H1 (cell line): ENCODE data around the gene PAK5. TPM values are rescaled to one million over a fixed set of nuclear protein-coding genes. Genes with fewer than 3 reads are reported as not detected.

Experiments
- CTCF ChIA-PET: fragments of 300-600 bp; sonication (Branson Sonifier 250); formaldehyde crosslinking; loops from one replicate; lab custom pipeline; 2021; ENCODE audit not compliant: partially characterized antibody; lab: Charles Lee
- POLR2A ChIA-PET: fragments of 300-600 bp; sonication (Branson Sonifier 250); formaldehyde crosslinking; loops from one replicate; lab custom pipeline; 2021; ENCODE audit warnings: inconsistent platforms; ENCODE audit not compliant: partially characterized antibody; lab: Charles Lee
- DNase-seq, 2 experiments: peaks; one replicate each; pipeline versions ENCODE4 v3.0.0 to v3.0.0-alpha.2; 2010 to 2022; ENCODE audit warnings: low spot score in 2 of 2, low read depth in 1 of 2, mixed read lengths in 1 of 2
- FAIRE-seq: peaks from 2 replicates; lab custom pipeline; 2011; peaks lifted over from hg19 to GRCh38; lab: Jason Lieb, UNC
- H2AFZ ChIP-seq: 2 replicates; pipeline ENCODE4 v1.8.1; 2012; ENCODE audit warnings: low read length, inconsistent platforms
- H2AK5ac ChIP-seq: 2 replicates; pipeline ENCODE4 v1.6.1; 2013; ENCODE audit warnings: low read depth, low read length
- H2BK120ac ChIP-seq: replicated peaks from 2 replicates; pipeline ENCODE3; 2013; ENCODE audit warnings: low read depth, low read length, inconsistent platforms
- H2BK12ac ChIP-seq: 2 replicates; pipeline ENCODE4 v1.6.1; 2013; ENCODE audit warnings: low read depth, low read length
- H2BK15ac ChIP-seq: 2 replicates; pipeline ENCODE4 v1.6.1; 2013; ENCODE audit warnings: low read length
- H2BK20ac ChIP-seq: 2 replicates; pipeline ENCODE4 v1.6.1; 2013; ENCODE audit warnings: low read length
- H2BK5ac ChIP-seq: 2 replicates; pipeline ENCODE4 v1.6.1; 2013; ENCODE audit warnings: low read depth, low read length
- H3K14ac ChIP-seq: 2 replicates; pipeline ENCODE4 v1.6.1; 2013; ENCODE audit warnings: inconsistent platforms; ENCODE audit not compliant: insufficient read length
- H3K18ac ChIP-seq: 2 replicates; pipeline ENCODE4 v1.6.1; 2013; ENCODE audit warnings: low read length; ENCODE audit errors: extremely low read depth
- H3K23ac ChIP-seq: 2 replicates; pipeline ENCODE4 v1.6.1; 2013; ENCODE audit warnings: inconsistent platforms; ENCODE audit not compliant: insufficient read length
- H3K23me2 ChIP-seq: 2 replicates; pipeline ENCODE4 v1.6.1; 2013; ENCODE audit warnings: low read depth, low read length
- H3K27ac ChIP-seq: 2 replicates; pipeline ENCODE4 v1.6.1; 2011; ENCODE audit warnings: low read depth, low read length, inconsistent platforms
- H3K27me3 ChIP-seq, 4 experiments: replicated peaks in 1 of 4; 1 replicate in 1 of 4; 2 replicates in 3 of 4; pipeline versions ENCODE4 v1.6.1 to v1.8.1; 2011 to 2013; ENCODE audit warnings: low read length in 3 of 4, mild to moderate bottlenecking in 3 of 4, inconsistent platforms in 2 of 4, mixed read lengths in 2 of 4, moderate library complexity in 1 of 4; ENCODE audit not compliant: control insufficient read depth in 3 of 4, insufficient read depth in 3 of 4; ENCODE audit errors: extremely low read depth in 1 of 4
- H3K36me3 ChIP-seq, 4 experiments: 2 replicates each; pipeline versions ENCODE4 v1.6.1 to v1.8.1; 2011 to 2013; ENCODE audit warnings: mild to moderate bottlenecking in 4 of 4, low read length in 3 of 4, moderate library complexity in 2 of 4, control low read depth in 1 of 4, inconsistent platforms in 1 of 4; ENCODE audit not compliant: insufficient read depth in 4 of 4, control insufficient read depth in 2 of 4
- H3K4ac ChIP-seq: replicated peaks from 2 replicates; pipeline ENCODE3; 2013; ENCODE audit warnings: low read length, low read depth, mixed read lengths, inconsistent platforms; ENCODE audit not compliant: insufficient read length
- H3K4me1 ChIP-seq, 4 experiments: replicated peaks in 1 of 4; 1 replicate in 1 of 4; 2 replicates in 3 of 4; pipeline versions ENCODE4 v1.6.1 to v1.8.1; 2011 to 2013; ENCODE audit warnings: low read length in 3 of 4, inconsistent platforms in 2 of 4, mixed read lengths in 1 of 4; ENCODE audit not compliant: insufficient read depth in 4 of 4, control insufficient read depth in 3 of 4
- H3K4me2 ChIP-seq, 2 experiments: 2 replicates each; pipeline versions ENCODE4 v1.6.1 to v1.8.1; 2011 to 2013; ENCODE audit warnings: low read depth in 2 of 2, low read length in 2 of 2, control low read depth in 1 of 2, inconsistent platforms in 1 of 2, mild to moderate bottlenecking in 1 of 2; ENCODE audit not compliant: insufficient read depth in 1 of 2
- H3K4me3 ChIP-seq, 4 experiments: fragments of 200-600, 300-600 bp in 1 of 4; sonication (generic), shearing (Covaris generic), sonication (Bioruptor Twin) in 1 of 4; 2 replicates each; pipeline versions ENCODE4 v1.5.1 to v1.8.1; 2011 to 2016; ENCODE audit warnings: low read length in 4 of 4, low read depth in 3 of 4, control low read depth in 2 of 4, inconsistent platforms in 2 of 4, mild to moderate bottlenecking in 2 of 4, mixed read lengths in 1 of 4, moderate library complexity in 1 of 4; ENCODE audit not compliant: insufficient read depth in 2 of 4; ENCODE audit errors: extremely low read depth in 1 of 4
- H3K56ac ChIP-seq: replicated peaks from 2 replicates; pipeline ENCODE3; 2013; ENCODE audit warnings: low read depth, mild to moderate bottlenecking, mixed read lengths, low read length, inconsistent platforms; ENCODE audit not compliant: insufficient read length
- H3K79me1 ChIP-seq: 2 replicates; pipeline ENCODE4 v1.6.1; 2013; ENCODE audit warnings: low read depth, low read length, control low read depth
- H3K79me2 ChIP-seq, 2 experiments: 2 replicates each; pipeline versions ENCODE4 v1.6.1 to v1.8.1; 2012 to 2013; ENCODE audit warnings: low read length in 2 of 2, mild to moderate bottlenecking in 2 of 2, inconsistent platforms in 1 of 2; ENCODE audit not compliant: insufficient read depth in 2 of 2, control insufficient read depth in 1 of 2
- H3K9ac ChIP-seq, 4 experiments: replicated peaks in 1 of 4; 1 replicate in 1 of 4; 2 replicates in 3 of 4; pipeline versions ENCODE4 v1.6.1 to v1.8.1; 2011 to 2013; ENCODE audit warnings: low read depth in 3 of 4, low read length in 3 of 4, control low read depth in 2 of 4, mild to moderate bottlenecking in 2 of 4, moderate library complexity in 2 of 4, inconsistent platforms in 1 of 4; ENCODE audit errors: extremely low read depth in 1 of 4
- H3K9me3 ChIP-seq, 2 experiments: 2 replicates each; pipeline versions ENCODE4 v1.6.1 to v1.8.1; 2012 to 2013; ENCODE audit warnings: mild to moderate bottlenecking in 2 of 2, moderate library complexity in 2 of 2, control low read depth in 1 of 2, inconsistent platforms in 1 of 2, low read depth in 1 of 2, low read length in 1 of 2, mixed read lengths in 1 of 2; ENCODE audit not compliant: insufficient read depth in 2 of 2
- H4K20me1 ChIP-seq, 2 experiments: replicated peaks in 1 of 2; 2 replicates each; pipeline versions ENCODE3 to v1.8.1; 2011 to 2013; ENCODE audit warnings: inconsistent platforms in 2 of 2, low read length in 2 of 2, mild to moderate bottlenecking in 1 of 2; ENCODE audit not compliant: insufficient read depth in 2 of 2, control insufficient read depth in 1 of 2
- H4K5ac ChIP-seq: 2 replicates; pipeline ENCODE4 v1.6.1; 2013; ENCODE audit warnings: low read length, low read depth, mixed read lengths, inconsistent platforms; ENCODE audit not compliant: insufficient read length
- H4K8ac ChIP-seq: 2 replicates; pipeline ENCODE4 v1.8.0; 2013; ENCODE audit warnings: mild to moderate bottlenecking, moderate library complexity, low read length, inconsistent platforms; ENCODE audit not compliant: insufficient read depth; ENCODE audit errors: extremely low read depth
- H4K91ac ChIP-seq: replicated peaks from 2 replicates; pipeline ENCODE3; 2013; ENCODE audit warnings: low read length, mixed read lengths, inconsistent platforms; ENCODE audit not compliant: insufficient read length
- ASH2L ChIP-seq: fragments of 200-600, 300-600 bp; sonication (generic); IDR thresholded peaks from one replicate; pipeline ENCODE4 v1.7.1; 2017; ENCODE audit warnings: low read length
- CEBPB ChIP-seq: IDR thresholded peaks from 2 replicates; pipeline ENCODE4 v1.6.1; 2012; ENCODE audit warnings: low read depth, low read length
- EGR1 ChIP-seq: IDR thresholded peaks from 2 replicates; pipeline ENCODE4 v1.6.1; 2011; ENCODE audit warnings: low read depth, low read length, borderline replicate concordance
- RBBP5 ChIP-seq: IDR thresholded peaks from 2 replicates; pipeline ENCODE4 v1.7.1; 2012; ENCODE audit warnings: low read depth, mild to moderate bottlenecking, inconsistent platforms, low read length, moderate library complexity, borderline replicate concordance
- SP1 ChIP-seq: IDR thresholded peaks from 2 replicates; pipeline ENCODE4 v1.6.1; 2011; ENCODE audit warnings: low read depth, low read length
- TEAD4 ChIP-seq: IDR thresholded peaks from 2 replicates; pipeline ENCODE4 v1.6.1; 2012; ENCODE audit warnings: low read depth, low read length, inconsistent platforms, mixed read lengths
- USF2 ChIP-seq: IDR thresholded peaks from 2 replicates; pipeline ENCODE4 v1.6.1; 2011; ENCODE audit warnings: low read length, improper control_type of control experiment
- WGBS, 2 experiments: shearing (Covaris generic) in 1 of 2; methylation state at CpG; one replicate each; pipeline versions ENCODE4 v1.1.6 to v1.1.7; 2013 to 2015; ENCODE audit warnings: low lambda C conversion rate in 2 of 2, mixed read lengths in 2 of 2, inconsistent platforms in 1 of 2, low coverage in 1 of 2, missing lambda C conversion rate in 1 of 2; ENCODE audit not compliant: insufficient replicate concordance in 2 of 2, insufficient coverage in 1 of 2, insufficient read length in 1 of 2; ENCODE audit errors: extremely low coverage in 1 of 2, missing lambda C conversion rate in 1 of 2; 5-methylcytosine and 5-hydroxymethylcytosine counted together
- polyA plus RNA-seq, 7 experiments: library from polyadenylated mRNA; depleted of rRNA in 3 of 7; stranded (reverse) in 5 of 7; unstranded in 2 of 7; fragments of >200 nt in 5 of 7; fragments of 200-250 nt in 2 of 7; gene quantifications; 1 replicate in 5 of 7; 2 replicates in 1 of 7; 4 replicates in 1 of 7; pipeline versions ENCODE4 v1.2.1 to v1.2.3, GENCODE V29; 2011 to 2013; ENCODE audit warnings: missing spikeins in 2 of 7, mixed read lengths in 2 of 7
- total RNA-seq: library from RNA; stranded (reverse); fragmentation: NEBNext Ultra II Directional; extraction: Animal tissue kit (Norgen Biotek cat#: 25700); gene quantifications from 2 replicates; pipeline ENCODE4 v1.2.1, GENCODE V29; 2021

PAK5 gene
- total and polyA plus RNA-seq, 2 of the 8 experiments (the other 6 are each of a cell fraction or from before 2014, with no cell fraction given), result 0.54 to 0.80 TPM

GRCh38 chr20:9705722-9706476 lies 133.0 kb downstream of the PAK5 start:
- no peak for TF ChIP-seq ASH2L
- TF ChIP-seq TEAD4, result no peak
- no peak for TF ChIP-seq SP1
- no peak for TF ChIP-seq CEBPB
- no peak for TF ChIP-seq EGR1
- no peak for TF ChIP-seq USF2
- no peak for TF ChIP-seq RBBP5
- no peak for FAIRE-seq
- no peak overlapping the region for H3K27ac ChIP-seq
- no peak overlapping the region for H4K5ac ChIP-seq
- H2AFZ ChIP-seq, result no peak overlapping the region
- no peak overlapping the region for H2BK120ac ChIP-seq
- no peak overlapping the region for H4K91ac ChIP-seq
- no peaks in the 10 kb centered on the region for H3K27me3 ChIP-seq
- H2BK15ac ChIP-seq, result no peak overlapping the region
- ChIA-PET CTCF (interaction anchor here (0.6 to 1.1 kb wide), 4 partner anchors 135 to 1487 kb away, joined by 3 to 7 read pairs (median 4); no protein-coding TSS in a partner anchor), POLR2A (no interaction called here)
- no peak overlapping the region for H3K9ac ChIP-seq
- no peak overlapping the region for H3K18ac ChIP-seq
- H4K8ac ChIP-seq, result no peak overlapping the region
- H2AK5ac ChIP-seq, result no peak overlapping the region
- H3K14ac ChIP-seq, result no peak overlapping the region
- no peak for DNase-seq
- 85% methylated on average over 4 of the region's 4 CpGs; no CpG with 5 or more reads in 1 of the 2 experiments for WGBS, 2 experiments
- no peak overlapping the region for H3K4ac ChIP-seq
- no peaks in the 10 kb centered on the region for H3K79me1 ChIP-seq
- H3K56ac ChIP-seq, result no peak overlapping the region
- no peaks in the 10 kb centered on the region; the same call in 1 of the 2 replicates for H3K23me2 ChIP-seq
- no peak overlapping the region for H2BK20ac ChIP-seq
- H3K4me1 ChIP-seq, result no peaks in the 10 kb centered on the region
- H3K36me3 ChIP-seq, result no peaks in the 10 kb centered on the region
- no peaks in the 10 kb centered on the region for H3K79me2 ChIP-seq
- no peak overlapping the region for H3K4me2 ChIP-seq
- H2BK12ac ChIP-seq, result no peak overlapping the region
- no peak overlapping the region for H3K23ac ChIP-seq
- H2BK5ac ChIP-seq, result no peak overlapping the region
- H4K20me1 ChIP-seq, result no peaks in the 10 kb centered on the region
- no peaks in the 10 kb centered on the region for H3K9me3 ChIP-seq
- H3K4me3 ChIP-seq, result no peak overlapping the region
